DMS114 treated with DMSO at 0.1 percent for 48 hours (cell line): ENCODE data around the gene LRRIQ3.
"Not testable (repeated sequence)": the region's sequence is repeated elsewhere in the genome, so short reads cannot be mapped to it uniquely, and the experiment has no call there.

Experiments used
- DNase-seq: peaks from one replicate; lab custom pipeline; 2025; ENCODE audit not compliant: unreplicated experiment; lab: John Stamatoyannopoulos, UW

Gene LRRIQ3

GRCh38 chr1:74117370-74117769 lies 80.6 kb downstream of the LRRIQ3 start:
- DNase-seq: not testable (repeated sequence)

GRCh38 chr1:74113333-74113732 lies 84.6 kb downstream of the LRRIQ3 start:
- DNase-seq: no peak

GRCh38 chr1:74107394-74107793 lies 90.6 kb downstream of the LRRIQ3 start:
- no peak for DNase-seq

GRCh38 chr1:74091371-74091770 lies 106.6 kb downstream of the LRRIQ3 start:
- no peak for DNase-seq

GRCh38 chr1:74083128-74083527 lies 114.8 kb downstream of the LRRIQ3 start:
- DNase-seq: no peak

GRCh38 chr1:74065081-74065480 lies 132.9 kb downstream of the LRRIQ3 start:
- DNase-seq: no peak

- DNase-seq: no peak
Measured at GRCh38 chr1:74057719-74058118, 140.3 kb downstream of the LRRIQ3 start.

- no peak for DNase-seq
Measured at GRCh38 chr1:74053407-74053806, 144.6 kb downstream of the LRRIQ3 start.

- no peak for DNase-seq
Measured at GRCh38 chr1:74050386-74050785, 147.6 kb downstream of the LRRIQ3 start.

- no peak for DNase-seq
Measured at GRCh38 chr1:74038042-74038441, 159.9 kb downstream of the LRRIQ3 start.

GRCh38 chr1:74012583-74012982 lies 185.4 kb downstream of the LRRIQ3 start:
- no peak for DNase-seq

- no peak for DNase-seq
Measured at GRCh38 chr1:74011736-74012135, 186.2 kb downstream of the LRRIQ3 start.

- no peak for DNase-seq
Measured at GRCh38 chr1:74010206-74010605, 187.8 kb downstream of the LRRIQ3 start.

- DNase-seq: no peak
Measured at GRCh38 chr1:74005533-74005932, 192.4 kb downstream of the LRRIQ3 start.

GRCh38 chr1:74003806-74004205 lies 194.2 kb downstream of the LRRIQ3 start:
- DNase-seq: no peak

- peak; percentile 65 for DNase-seq
Measured at GRCh38 chr1:73998348-73998959, 199.5 kb downstream of the LRRIQ3 start.

- no peak for DNase-seq
Measured at GRCh38 chr1:73980324-73981040, 217.5 kb downstream of the LRRIQ3 start.

- DNase-seq: no peak
Measured at GRCh38 chr1:73979684-73980083, 218.3 kb downstream of the LRRIQ3 start.

- no peak for DNase-seq
Measured at GRCh38 chr1:73978964-73979363, 219.0 kb downstream of the LRRIQ3 start.
